ENCODE measurements around the gene IQCK.

The IQCK gene

DNA sequence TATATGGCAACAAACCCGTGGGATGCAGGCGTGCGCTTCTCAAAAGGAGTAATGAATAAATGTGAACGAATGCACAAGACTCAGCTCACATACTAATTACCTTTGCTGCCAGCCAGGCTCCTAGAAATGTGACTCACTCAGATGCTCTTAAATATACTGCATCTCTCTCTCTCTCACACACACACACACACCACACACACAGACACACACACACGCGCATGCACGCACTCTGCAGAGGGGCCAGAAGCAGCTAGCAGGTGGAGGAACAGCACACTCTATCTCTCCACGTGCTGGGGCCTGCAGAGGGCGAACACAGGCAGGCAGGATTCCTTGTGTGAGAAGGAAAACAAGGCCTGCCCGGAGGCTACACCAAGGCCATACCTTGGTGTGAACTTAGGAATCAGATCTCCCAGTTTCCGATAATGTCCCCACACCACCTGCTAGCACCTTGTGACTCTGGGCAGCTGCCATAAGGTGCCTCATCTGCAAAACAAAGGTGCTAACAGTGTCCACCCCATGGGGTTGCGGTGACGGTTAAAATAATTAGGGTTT, 161.2 kb downstream of the IQCK start (continued):
- TF ChIP-seq ZNF530 (tag by site-specific recombination; IDR thresholded peaks at IDR 0.05; ENCODE audit: low read depth): no peak
- TF ChIP-seq ZNF157 (tag by site-specific recombination; IDR thresholded peaks at IDR 0.05): no peak
- TF ChIP-seq, protein P1, sequence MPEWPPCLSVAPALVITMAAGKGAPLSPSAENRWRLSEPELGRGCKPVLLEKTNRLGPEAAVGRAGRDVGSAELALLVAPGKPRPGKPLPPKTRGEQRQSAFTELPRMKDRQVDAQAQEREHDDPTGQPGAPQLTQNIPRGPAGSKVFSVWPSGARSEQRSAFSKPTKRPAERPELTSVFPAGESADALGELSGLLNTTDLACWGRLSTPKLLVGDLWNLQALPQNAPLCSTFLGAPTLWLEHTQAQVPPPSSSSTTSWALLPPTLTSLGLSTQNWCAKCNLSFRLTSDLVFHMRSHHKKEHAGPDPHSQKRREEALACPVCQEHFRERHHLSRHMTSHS (tag by site-specific recombination; IDR thresholded peaks at IDR 0.05): no peak
- TF ChIP-seq, protein P2, sequence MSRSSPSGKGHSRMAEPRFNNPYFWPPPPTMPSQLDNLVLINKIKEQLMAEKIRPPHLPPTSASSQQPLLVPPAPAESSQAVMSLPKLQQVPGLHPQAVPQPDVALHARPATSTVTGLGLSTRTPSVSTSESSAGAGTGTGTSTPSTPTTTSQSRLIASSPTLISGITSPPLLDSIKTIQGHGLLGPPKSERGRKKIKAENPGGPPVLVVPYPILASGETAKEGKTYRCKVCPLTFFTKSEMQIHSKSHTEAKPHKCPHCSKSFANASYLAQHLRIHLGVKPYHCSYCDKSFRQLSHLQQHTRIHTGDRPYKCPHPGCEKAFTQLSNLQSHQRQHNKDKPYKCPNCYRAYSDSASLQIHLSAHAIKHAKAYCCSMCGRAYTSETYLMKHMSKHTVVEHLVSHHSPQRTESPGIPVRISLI (tag by site-specific recombination; IDR thresholded peaks at IDR 0.05): no peak
- TF ChIP-seq SP3 (tag by site-specific recombination; IDR thresholded peaks at IDR 0.05): no peak
- TF ChIP-seq KLF9 (tag by site-specific recombination; IDR thresholded peaks at IDR 0.05; ENCODE audit: low read depth): no peak
- no peak for TF ChIP-seq ZNF843 (tag by site-specific recombination; IDR thresholded peaks at IDR 0.05)
- TF ChIP-seq, protein P3, sequence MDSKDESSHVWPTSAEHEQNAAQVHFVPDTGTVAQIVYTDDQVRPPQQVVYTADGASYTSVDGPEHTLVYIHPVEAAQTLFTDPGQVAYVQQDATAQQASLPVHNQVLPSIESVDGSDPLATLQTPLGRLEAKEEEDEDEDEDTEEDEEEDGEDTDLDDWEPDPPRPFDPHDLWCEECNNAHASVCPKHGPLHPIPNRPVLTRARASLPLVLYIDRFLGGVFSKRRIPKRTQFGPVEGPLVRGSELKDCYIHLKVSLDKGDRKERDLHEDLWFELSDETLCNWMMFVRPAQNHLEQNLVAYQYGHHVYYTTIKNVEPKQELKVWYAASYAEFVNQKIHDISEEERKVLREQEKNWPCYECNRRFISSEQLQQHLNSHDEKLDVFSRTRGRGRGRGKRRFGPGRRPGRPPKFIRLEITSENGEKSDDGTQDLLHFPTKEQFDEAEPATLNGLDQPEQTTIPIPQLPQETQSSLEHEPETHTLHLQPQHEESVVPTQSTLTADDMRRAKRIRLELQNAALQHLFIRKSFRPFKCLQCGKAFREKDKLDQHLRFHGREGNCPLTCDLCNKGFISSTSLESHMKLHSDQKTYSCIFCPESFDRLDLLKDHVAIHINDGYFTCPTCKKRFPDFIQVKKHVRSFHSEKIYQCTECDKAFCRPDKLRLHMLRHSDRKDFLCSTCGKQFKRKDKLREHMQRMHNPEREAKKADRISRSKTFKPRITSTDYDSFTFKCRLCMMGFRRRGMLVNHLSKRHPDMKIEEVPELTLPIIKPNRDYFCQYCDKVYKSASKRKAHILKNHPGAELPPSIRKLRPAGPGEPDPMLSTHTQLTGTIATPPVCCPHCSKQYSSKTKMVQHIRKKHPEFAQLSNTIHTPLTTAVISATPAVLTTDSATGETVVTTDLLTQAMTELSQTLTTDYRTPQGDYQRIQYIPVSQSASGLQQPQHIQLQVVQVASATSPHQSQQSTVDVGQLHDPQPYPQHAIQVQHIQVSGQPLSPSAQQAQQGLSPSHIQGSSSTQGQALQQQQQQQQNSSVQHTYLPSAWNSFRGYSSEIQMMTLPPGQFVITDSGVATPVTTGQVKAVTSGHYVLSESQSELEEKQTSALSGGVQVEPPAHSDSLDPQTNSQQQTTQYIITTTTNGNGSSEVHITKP (tag by site-specific recombination; IDR thresholded peaks at IDR 0.05): 0 out of 2 replicates have a peak, but pooled peaks have one; percentile 21
- TF ChIP-seq, protein P4, sequence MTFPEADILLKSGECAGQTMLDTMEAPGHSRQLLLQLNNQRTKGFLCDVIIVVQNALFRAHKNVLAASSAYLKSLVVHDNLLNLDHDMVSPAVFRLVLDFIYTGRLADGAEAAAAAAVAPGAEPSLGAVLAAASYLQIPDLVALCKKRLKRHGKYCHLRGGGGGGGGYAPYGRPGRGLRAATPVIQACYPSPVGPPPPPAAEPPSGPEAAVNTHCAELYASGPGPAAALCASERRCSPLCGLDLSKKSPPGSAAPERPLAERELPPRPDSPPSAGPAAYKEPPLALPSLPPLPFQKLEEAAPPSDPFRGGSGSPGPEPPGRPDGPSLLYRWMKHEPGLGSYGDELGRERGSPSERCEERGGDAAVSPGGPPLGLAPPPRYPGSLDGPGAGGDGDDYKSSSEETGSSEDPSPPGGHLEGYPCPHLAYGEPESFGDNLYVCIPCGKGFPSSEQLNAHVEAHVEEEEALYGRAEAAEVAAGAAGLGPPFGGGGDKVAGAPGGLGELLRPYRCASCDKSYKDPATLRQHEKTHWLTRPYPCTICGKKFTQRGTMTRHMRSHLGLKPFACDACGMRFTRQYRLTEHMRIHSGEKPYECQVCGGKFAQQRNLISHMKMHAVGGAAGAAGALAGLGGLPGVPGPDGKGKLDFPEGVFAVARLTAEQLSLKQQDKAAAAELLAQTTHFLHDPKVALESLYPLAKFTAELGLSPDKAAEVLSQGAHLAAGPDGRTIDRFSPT (tag by site-specific recombination; IDR thresholded peaks at IDR 0.05): no peak
- TF ChIP-seq SCRT2 (tag by site-specific recombination; IDR thresholded peaks at IDR 0.05): peak; percentile 68
- TF ChIP-seq HOXD13 (CRISPR knock-in tag; IDR thresholded peaks at IDR 0.05; ENCODE audit: borderline replicate concordance): peak; percentile 89
- TF ChIP-seq ZNF223 (tag by site-specific recombination; IDR thresholded peaks at IDR 0.05): no peak
- TF ChIP-seq ZNF350 (tag by site-specific recombination; IDR thresholded peaks at IDR 0.05): no peak
- no peak for TF ChIP-seq RBAK (tag by site-specific recombination; IDR thresholded peaks at IDR 0.05)
- no peak for TF ChIP-seq ZNF175 (tag by site-specific recombination; IDR thresholded peaks at IDR 0.05)
- TF ChIP-seq, protein P5, sequence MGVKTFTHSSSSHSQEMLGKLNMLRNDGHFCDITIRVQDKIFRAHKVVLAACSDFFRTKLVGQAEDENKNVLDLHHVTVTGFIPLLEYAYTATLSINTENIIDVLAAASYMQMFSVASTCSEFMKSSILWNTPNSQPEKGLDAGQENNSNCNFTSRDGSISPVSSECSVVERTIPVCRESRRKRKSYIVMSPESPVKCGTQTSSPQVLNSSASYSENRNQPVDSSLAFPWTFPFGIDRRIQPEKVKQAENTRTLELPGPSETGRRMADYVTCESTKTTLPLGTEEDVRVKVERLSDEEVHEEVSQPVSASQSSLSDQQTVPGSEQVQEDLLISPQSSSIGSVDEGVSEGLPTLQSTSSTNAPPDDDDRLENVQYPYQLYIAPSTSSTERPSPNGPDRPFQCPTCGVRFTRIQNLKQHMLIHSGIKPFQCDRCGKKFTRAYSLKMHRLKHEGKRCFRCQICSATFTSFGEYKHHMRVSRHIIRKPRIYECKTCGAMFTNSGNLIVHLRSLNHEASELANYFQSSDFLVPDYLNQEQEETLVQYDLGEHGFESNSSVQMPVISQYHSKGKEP (tag by site-specific recombination; IDR thresholded peaks at IDR 0.05): peak; percentile 88
- TF ChIP-seq ZNF600 (tag by site-specific recombination; IDR thresholded peaks at IDR 0.05): no peak
- TF ChIP-seq ZNF785 (tag by site-specific recombination; IDR thresholded peaks at IDR 0.05): no peak
- TF ChIP-seq ZSCAN16 (tag by site-specific recombination; IDR thresholded peaks at IDR 0.05): no peak
- TF ChIP-seq, protein P6, sequence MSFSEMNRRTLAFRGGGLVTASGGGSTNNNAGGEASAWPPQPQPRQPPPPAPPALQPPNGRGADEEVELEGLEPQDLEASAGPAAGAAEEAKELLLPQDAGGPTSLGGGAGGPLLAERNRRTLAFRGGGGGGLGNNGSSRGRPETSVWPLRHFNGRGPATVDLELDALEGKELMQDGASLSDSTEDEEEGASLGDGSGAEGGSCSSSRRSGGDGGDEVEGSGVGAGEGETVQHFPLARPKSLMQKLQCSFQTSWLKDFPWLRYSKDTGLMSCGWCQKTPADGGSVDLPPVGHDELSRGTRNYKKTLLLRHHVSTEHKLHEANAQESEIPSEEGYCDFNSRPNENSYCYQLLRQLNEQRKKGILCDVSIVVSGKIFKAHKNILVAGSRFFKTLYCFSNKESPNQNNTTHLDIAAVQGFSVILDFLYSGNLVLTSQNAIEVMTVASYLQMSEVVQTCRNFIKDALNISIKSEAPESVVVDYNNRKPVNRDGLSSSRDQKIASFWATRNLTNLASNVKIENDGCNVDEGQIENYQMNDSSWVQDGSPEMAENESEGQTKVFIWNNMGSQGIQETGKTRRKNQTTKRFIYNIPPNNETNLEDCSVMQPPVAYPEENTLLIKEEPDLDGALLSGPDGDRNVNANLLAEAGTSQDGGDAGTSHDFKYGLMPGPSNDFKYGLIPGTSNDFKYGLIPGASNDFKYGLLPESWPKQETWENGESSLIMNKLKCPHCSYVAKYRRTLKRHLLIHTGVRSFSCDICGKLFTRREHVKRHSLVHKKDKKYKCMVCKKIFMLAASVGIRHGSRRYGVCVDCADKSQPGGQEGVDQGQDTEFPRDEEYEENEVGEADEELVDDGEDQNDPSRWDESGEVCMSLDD (tag by site-specific recombination; IDR thresholded peaks at IDR 0.05): peak; percentile 26; the same call in 1 of the 2 replicates
- TF ChIP-seq, protein P7, sequence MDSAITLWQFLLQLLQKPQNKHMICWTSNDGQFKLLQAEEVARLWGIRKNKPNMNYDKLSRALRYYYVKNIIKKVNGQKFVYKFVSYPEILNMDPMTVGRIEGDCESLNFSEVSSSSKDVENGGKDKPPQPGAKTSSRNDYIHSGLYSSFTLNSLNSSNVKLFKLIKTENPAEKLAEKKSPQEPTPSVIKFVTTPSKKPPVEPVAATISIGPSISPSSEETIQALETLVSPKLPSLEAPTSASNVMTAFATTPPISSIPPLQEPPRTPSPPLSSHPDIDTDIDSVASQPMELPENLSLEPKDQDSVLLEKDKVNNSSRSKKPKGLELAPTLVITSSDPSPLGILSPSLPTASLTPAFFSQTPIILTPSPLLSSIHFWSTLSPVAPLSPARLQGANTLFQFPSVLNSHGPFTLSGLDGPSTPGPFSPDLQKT (IDR thresholded peaks at IDR 0.05; ENCODE audit: borderline replicate concordance, low read depth, low read length): no peak
- TF ChIP-seq SCRT1 (tag by site-specific recombination; IDR thresholded peaks at IDR 0.05; ENCODE audit: borderline replicate concordance): peak; percentile 76
- no peak for TF ChIP-seq KLF16 (tag by site-specific recombination; IDR thresholded peaks at IDR 0.05)
- TF ChIP-seq, protein P8, sequence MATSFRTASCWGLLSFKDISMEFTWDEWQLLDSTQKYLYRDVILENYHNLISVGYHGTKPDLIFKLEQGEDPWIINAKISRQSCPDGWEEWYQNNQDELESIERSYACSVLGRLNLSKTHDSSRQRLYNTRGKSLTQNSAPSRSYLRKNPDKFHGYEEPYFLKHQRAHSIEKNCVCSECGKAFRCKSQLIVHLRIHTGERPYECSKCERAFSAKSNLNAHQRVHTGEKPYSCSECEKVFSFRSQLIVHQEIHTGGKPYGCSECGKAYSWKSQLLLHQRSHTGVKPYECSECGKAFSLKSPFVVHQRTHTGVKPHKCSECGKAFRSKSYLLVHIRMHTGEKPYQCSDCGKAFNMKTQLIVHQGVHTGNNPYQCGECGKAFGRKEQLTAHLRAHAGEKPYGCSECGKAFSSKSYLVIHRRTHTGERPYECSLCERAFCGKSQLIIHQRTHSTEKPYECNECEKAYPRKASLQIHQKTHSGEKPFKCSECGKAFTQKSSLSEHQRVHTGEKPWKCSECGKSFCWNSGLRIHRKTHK (tag by site-specific recombination; IDR thresholded peaks at IDR 0.05): no peak; the same call in 1 of the 2 replicates
- no peak for TF ChIP-seq ZNF132 (tag by site-specific recombination; IDR thresholded peaks at IDR 0.05; ENCODE audit: borderline replicate concordance)

All from HEK293 (cell line).